Amniotic epithelial cell (primary cell): ENCODE measurements around the gene LTBP2.
A peak's percentile ranks its signal among the peaks of the same experiment; 100 is the strongest.

ENCODE experiments used
- DNase-seq: peaks from one replicate; pipeline ENCODE4 v3.0.0-alpha.2; 2010; ENCODE audit warnings: low read depth

LTBP2 gene

GRCh38 chr14:74638066-74638465 is 26.0 kb upstream of the LTBP2 start:
- DNase-seq = no peak

- no peak for DNase-seq
These were observed 25.1 kb upstream of the LTBP2 start for GRCh38 chr14:74637178-74637550.

GRCh38 chr14:74636424-74637177 is 24.6 kb upstream of the LTBP2 start:
- peak; percentile 44 for DNase-seq

- DNase-seq = no peak
These were observed 23.8 kb upstream of the LTBP2 start for GRCh38 chr14:74635847-74636246.

GRCh38 chr14:74634964-74635363 is 22.9 kb upstream of the LTBP2 start:
- DNase-seq = no peak

GRCh38 chr14:74634481-74634880 is 22.4 kb upstream of the LTBP2 start:
- DNase-seq = peak; percentile 32

GRCh38 chr14:74630881-74631690 is 19.0 kb upstream of the LTBP2 start:
- no peak for DNase-seq

GRCh38 chr14:74628418-74628817 is 16.4 kb upstream of the LTBP2 start:
- no peak for DNase-seq

GRCh38 chr14:74627076-74627475 is 15.0 kb upstream of the LTBP2 start:
- no peak for DNase-seq

- DNase-seq = no peak
These were observed 10.2 kb upstream of the LTBP2 start for GRCh38 chr14:74622257-74622656.

GRCh38 chr14:74621556-74621955 is 9.5 kb upstream of the LTBP2 start:
- DNase-seq = no peak

GRCh38 chr14:74620923-74621322 is 8.9 kb upstream of the LTBP2 start:
- no peak for DNase-seq

GRCh38 chr14:74620497-74620921 is 8.5 kb upstream of the LTBP2 start:
- DNase-seq = peak; percentile 96

- DNase-seq = peak; percentile 99
These were observed 7.7 kb upstream of the LTBP2 start for GRCh38 chr14:74619672-74620131.

GRCh38 chr14:74618078-74618952 is 6.3 kb upstream of the LTBP2 start:
- peak; percentile 82 for DNase-seq

- peak; percentile 69 for DNase-seq
These were observed 5.1 kb upstream of the LTBP2 start for GRCh38 chr14:74616996-74617700.

- peak; percentile 86 for DNase-seq
These were observed 4.5 kb upstream of the LTBP2 start for GRCh38 chr14:74616507-74616906.

- no peak for DNase-seq
These were observed 3.7 kb upstream of the LTBP2 start for GRCh38 chr14:74615735-74616134.

GRCh38 chr14:74614508-74615495 is 2.8 kb upstream of the LTBP2 start:
- DNase-seq = peak; percentile 63

- no peak for DNase-seq
These were observed 1.3 kb upstream of the LTBP2 start for GRCh38 chr14:74613211-74613914.
